Activated T-cell treated with anti-CD3 and anti-CD28 coated beads, Interleukin-2, amount 50 U/mL, for 1 hour (primary cell): ENCODE results near the gene KRTAP10-7.
"Not testable (repeated sequence)": the region's sequence is repeated elsewhere in the genome, so short reads cannot be mapped to it uniquely, and the experiment has no call there.

Experiments used
- DNase-seq: peaks from one replicate; pipeline ENCODE4 v3.0.0-alpha.2; 2020

KRTAP10-7 gene

GRCh38 chr21:44612669-44613229 lies 12.4 kb downstream of the KRTAP10-7 start:
- DNase-seq: no peak

GRCh38 chr21:44613386-44614155 lies 13.2 kb downstream of the KRTAP10-7 start:
- no peak for DNase-seq

- no peak for DNase-seq
These were observed 13.8 kb downstream of the KRTAP10-7 start for GRCh38 chr21:44614161-44614631.

GRCh38 chr21:44614961-44615391 lies 14.6 kb downstream of the KRTAP10-7 start:
- DNase-seq: no peak

- no peak for DNase-seq
These were observed 15.1 kb downstream of the KRTAP10-7 start for GRCh38 chr21:44615466-44615865.

- DNase-seq: no peak
These were observed 15.7 kb downstream of the KRTAP10-7 start for GRCh38 chr21:44615911-44616590.

- no peak for DNase-seq
These were observed 16.2 kb downstream of the KRTAP10-7 start for GRCh38 chr21:44616591-44616926.

GRCh38 chr21:44617071-44617501 lies 16.7 kb downstream of the KRTAP10-7 start:
- DNase-seq: no peak

GRCh38 chr21:44618504-44618903 lies 18.1 kb downstream of the KRTAP10-7 start:
- no peak for DNase-seq

GRCh38 chr21:44618909-44619308 lies 18.5 kb downstream of the KRTAP10-7 start:
- peak; percentile 48 for DNase-seq

GRCh38 chr21:44619886-44620285 lies 19.5 kb downstream of the KRTAP10-7 start:
- DNase-seq: no peak

- DNase-seq: no peak
These were observed 23.2 kb downstream of the KRTAP10-7 start for GRCh38 chr21:44623575-44623974.

- DNase-seq: no peak
These were observed 25.4 kb downstream of the KRTAP10-7 start for GRCh38 chr21:44625756-44626155.

- no peak for DNase-seq
These were observed 25.9 kb downstream of the KRTAP10-7 start for GRCh38 chr21:44626262-44626661.

GRCh38 chr21:44626673-44627143 lies 26.3 kb downstream of the KRTAP10-7 start, which contains the start of gene KRTAP10-9:
Gene KRTAP10-9, plus strand, starts transcription at chr21:44627093. Its CDS starts 79 bp downstream, at chr21:44627172.
- no peak for DNase-seq

GRCh38 chr21:44627181-44627822 lies 26.9 kb downstream of the KRTAP10-7 start:
- DNase-seq: not testable (repeated sequence)

- DNase-seq: not testable (repeated sequence)
These were observed 27.4 kb downstream of the KRTAP10-7 start for GRCh38 chr21:44627831-44628233.

- DNase-seq: no peak
These were observed 28.5 kb downstream of the KRTAP10-7 start for GRCh38 chr21:44628707-44629391.

- DNase-seq: no peak
These were observed 30.0 kb downstream of the KRTAP10-7 start for GRCh38 chr21:44630440-44630839.

GRCh38 chr21:44632067-44632466 lies 31.7 kb downstream of the KRTAP10-7 start:
- no peak for DNase-seq

GRCh38 chr21:44636209-44637017 lies 36.0 kb downstream of the KRTAP10-7 start:
- no peak for DNase-seq
